Cortex of kidney (tissue), 1 donor: ENCODE measurements around the gene TNFRSF1A.

Experiments used
- DNase-seq: peaks from one replicate; lab custom pipeline; 2025; lab: John Stamatoyannopoulos, UW

TNFRSF1A gene

GRCh38 chr12:6374028-6374785, 32.3 kb upstream of the TNFRSF1A start:
- no peak for DNase-seq

- no peak for DNase-seq
Measured at GRCh38 chr12:6373022-6373787, 31.3 kb upstream of the TNFRSF1A start.

- no peak for DNase-seq
Measured at GRCh38 chr12:6372403-6373003, 30.6 kb upstream of the TNFRSF1A start.

GRCh38 chr12:6370994-6371754, 29.3 kb upstream of the TNFRSF1A start:
- no peak for DNase-seq

- DNase-seq, result no peak
Measured at GRCh38 chr12:6370576-6370935, 28.7 kb upstream of the TNFRSF1A start.

- no peak for DNase-seq
Measured at GRCh38 chr12:6369916-6370575, 28.2 kb upstream of the TNFRSF1A start.

GRCh38 chr12:6368906-6369525, 27.1 kb upstream of the TNFRSF1A start:
- no peak for DNase-seq

GRCh38 chr12:6367969-6368892, 26.4 kb upstream of the TNFRSF1A start:
- no peak for DNase-seq

- DNase-seq, result no peak
Measured at GRCh38 chr12:6367065-6367968, 25.4 kb upstream of the TNFRSF1A start.

GRCh38 chr12:6364044-6364374, 22.1 kb upstream of the TNFRSF1A start:
- no peak for DNase-seq

- no peak for DNase-seq
Measured at GRCh38 chr12:6363330-6364043, 21.6 kb upstream of the TNFRSF1A start.

GRCh38 chr12:6363010-6363329, 21.1 kb upstream of the TNFRSF1A start:
- no peak for DNase-seq

- DNase-seq, result no peak
Measured at GRCh38 chr12:6362403-6362802, 20.5 kb upstream of the TNFRSF1A start.

- DNase-seq, result no peak
Measured at GRCh38 chr12:6361834-6362233, 20.0 kb upstream of the TNFRSF1A start.

- DNase-seq, result no peak
Measured at GRCh38 chr12:6360578-6361490, 19.0 kb upstream of the TNFRSF1A start.

- DNase-seq, result no peak
Measured at GRCh38 chr12:6360080-6360571, 18.2 kb upstream of the TNFRSF1A start.

- no peak for DNase-seq
Measured at GRCh38 chr12:6358881-6359280, 17.0 kb upstream of the TNFRSF1A start.
